Right renal cortex interstitium (tissue), 3 donors: ENCODE results near the gene APLP1. TPM values are rescaled to one million over a fixed set of nuclear protein-coding genes. Genes with fewer than 3 reads are reported as not detected.
"Not testable (repeated sequence)": the region's sequence is repeated elsewhere in the genome, so short reads cannot be mapped to it uniquely, and the experiment has no call there.

Experiments used
- DNase-seq, 3 donors: peaks; one replicate each; pipeline ENCODE4 v3.0.0-alpha.2; 2013; ENCODE audit warnings: low read depth in 3 of 3, low spot score in 2 of 3
- polyA plus RNA-seq, 3 donors: library from polyadenylated mRNA; unstranded; fragments of 120-200 nt; gene quantifications; one replicate each; pipeline ENCODE4 v1.2.1, GENCODE V29; 2013; ENCODE audit not compliant: insufficient read length in 3 of 3

Gene APLP1
- polyA plus RNA-seq, 3 donors: 17.7 to 25.0 (median 23.4) TPM

- no peak for DNase-seq
Measured at GRCh38 chr19:35879770-35880317, 11.5 kb downstream of the APLP1 start.

- no peak for DNase-seq
Measured at GRCh38 chr19:35882114-35882832, 13.9 kb downstream of the APLP1 start.

DNA sequence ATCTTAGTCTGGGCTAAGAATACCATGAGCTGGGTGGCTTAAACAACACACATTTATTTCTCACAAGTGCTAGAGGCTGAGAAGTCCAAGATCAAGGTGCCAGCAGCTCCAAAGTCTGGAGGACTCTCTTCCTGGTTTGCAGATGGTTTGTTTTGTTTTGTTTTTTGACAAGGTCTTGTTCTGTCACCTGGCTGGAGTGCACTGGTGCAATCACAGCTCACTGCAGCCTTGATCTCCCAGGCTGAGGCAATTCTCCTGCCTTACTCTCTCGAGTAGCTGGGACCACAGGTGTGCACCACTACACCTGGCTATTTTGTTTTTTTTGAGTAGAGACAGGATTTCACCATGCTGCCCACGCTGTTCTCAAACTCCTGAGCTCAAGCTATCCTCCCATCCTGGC lies 15.5 kb downstream of the APLP1 start:
- no peak for DNase-seq

DNA sequence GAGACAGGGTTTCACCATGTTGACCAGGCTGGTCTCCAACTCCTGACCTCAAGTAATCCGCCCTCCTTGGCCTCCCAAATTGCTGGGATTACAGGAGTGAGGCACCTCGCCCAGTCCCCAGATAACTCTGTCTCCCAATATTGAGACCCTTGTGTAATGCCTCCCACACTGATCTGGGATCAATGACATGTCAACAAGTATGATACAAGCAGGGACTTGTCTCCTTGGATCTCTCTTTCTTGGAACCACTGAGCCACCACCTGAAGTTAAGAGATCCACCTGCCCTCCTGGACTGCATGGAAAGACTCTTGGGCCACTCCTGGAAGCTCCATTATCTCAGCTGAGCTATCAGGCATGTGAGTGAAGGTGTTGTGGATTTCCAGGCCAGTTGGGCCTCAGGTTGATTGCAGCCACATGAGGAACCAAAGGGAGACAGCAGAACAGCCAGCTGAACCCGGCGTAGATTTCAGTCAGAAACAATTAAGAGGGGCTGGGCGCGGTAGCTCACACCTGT lies 16.9 kb downstream of the APLP1 start:
- DNase-seq: no peak

GRCh38 chr19:35885904-35886303 lies 17.5 kb downstream of the APLP1 start:
- no peak for DNase-seq

DNA sequence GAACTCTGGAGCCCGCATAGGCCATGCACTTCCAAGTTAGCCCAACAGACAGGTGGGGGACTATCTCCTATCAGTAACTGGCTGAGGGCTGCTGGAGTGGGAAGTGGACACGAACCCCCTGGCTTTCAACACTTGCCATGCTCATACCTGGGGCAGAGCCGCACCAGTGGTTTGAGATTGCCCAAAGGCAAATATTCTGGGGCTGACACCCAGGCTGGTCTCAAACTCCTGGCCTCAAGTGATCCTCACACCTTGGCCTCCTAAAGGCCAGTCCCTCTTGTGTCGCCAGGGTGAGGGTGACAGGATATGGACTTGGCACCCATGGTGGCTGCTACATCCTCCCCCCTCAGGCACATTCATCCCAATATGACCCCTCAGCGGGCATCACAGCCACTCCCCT lies 18.8 kb downstream of the APLP1 start:
- no peak for DNase-seq

DNA sequence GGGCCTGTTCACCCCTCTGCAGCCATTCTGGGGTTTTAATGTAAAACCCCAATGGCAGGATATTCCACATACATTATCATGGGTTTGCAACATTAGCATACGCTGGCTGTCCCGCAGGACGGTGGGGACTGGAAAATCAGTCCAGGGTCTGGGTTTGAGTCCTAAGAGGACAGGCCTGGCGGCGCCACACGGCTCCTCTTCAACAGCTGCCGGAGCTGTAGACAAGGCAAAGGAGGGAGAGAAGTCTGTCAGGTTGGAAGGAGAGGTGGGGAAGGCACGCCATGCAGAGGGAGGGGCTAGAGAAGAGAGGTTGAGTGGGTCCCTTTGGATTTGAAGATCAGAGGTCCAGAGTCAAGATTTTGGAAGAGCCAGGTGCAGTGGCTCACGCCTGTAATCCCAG lies 20.0 kb downstream of the APLP1 start:
- DNase-seq: no peak

GRCh38 chr19:35889370-35890112 lies 21.2 kb downstream of the APLP1 start:
- DNase-seq: no peak

- DNase-seq: no peak
Measured at GRCh38 chr19:35890113-35890650, 21.8 kb downstream of the APLP1 start.

DNA sequence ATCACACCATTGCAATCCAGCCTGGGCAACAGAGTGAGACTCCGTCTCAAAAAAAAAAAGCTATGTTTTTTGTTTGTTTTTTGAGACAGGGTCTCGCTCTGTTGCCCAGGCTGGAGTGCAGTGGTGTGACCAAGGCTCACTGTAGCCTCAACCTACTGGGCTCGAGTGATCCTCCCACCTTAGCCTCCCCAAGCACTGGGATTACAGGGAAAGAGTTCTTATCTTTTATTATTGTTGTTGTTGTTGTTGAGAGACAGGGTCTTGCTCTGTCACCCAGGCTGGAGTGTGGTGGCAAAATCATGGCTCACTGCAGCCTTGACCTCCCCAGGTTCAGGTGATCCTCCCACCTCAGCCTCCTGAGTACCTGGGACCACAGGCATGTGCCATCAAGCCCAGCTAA lies 23.4 kb downstream of the APLP1 start:
- DNase-seq: not testable (repeated sequence)

DNA sequence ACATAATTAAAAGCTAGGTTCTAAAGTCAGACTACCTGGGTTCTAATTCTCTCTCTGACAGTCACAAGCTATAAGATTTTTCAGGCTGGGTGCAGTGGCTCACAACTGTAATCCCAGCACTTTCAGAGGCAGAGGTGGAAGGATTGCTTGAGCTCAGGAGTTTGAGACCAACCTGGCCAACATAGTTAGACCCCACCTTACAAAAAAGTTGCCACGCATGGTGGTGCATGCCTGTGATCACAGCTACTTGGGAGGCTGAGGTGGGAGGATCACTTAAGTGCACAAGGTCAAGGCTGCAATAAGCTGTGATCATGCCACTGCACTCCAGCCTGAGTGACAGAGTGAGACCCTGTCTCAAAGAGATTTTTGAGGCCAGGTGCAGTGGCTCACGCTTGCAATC lies 26.0 kb downstream of the APLP1 start:
- DNase-seq: no peak

DNA sequence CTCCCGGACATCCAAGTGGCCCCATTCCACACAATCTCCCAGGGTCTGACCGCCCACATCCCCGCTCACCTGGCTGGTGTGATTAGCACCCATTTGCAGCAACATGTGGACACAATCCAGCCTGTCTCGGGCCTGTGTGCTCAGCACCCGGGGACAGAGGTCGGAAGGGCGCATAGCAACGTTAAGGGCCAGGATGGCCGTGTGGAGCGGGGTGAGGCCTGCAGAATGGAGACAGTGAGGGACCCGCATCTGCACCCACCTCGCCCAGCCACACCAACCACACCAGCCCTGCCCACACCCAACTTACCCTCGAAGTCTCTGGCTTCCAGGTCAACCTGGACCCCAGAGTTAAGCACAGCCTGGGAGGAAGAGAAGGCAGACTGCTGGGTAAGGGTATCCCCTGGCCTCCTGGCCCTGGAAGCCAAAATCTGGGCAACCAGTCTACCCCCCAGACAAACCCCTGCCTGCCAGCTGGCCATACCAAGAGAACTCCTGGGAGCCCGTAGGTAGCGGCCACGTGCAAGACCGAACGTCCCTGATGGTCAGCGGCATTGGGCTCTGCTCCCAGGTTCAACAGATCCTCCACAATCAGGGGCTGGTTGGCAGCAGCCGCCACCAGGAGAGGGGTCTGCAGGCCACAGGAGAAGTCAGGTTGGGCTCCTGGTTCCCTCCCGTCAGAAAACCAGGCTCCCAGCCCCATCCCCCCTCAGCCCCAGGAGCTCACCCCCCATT lies 27.7 kb downstream of the APLP1 start:
- DNase-seq: no peak

DNA sequence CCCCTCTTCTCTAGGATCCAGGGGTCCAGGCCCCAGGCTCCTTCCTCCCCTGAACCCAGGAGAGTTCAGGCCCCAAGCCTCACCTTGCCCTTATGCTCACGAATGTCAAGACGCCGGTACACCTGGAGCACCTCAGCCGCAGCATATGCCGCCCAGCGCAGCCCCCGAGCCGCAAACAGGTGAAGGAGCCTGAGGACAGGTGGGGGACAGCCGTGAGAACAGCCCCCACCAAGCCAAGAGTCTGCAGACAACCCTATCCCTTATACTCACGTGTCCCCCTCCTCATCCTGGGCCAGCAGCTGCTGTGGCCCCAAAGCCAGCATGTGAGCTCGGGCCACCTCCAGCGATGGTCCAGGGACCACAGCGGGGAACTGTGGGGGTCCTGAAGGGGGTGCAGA lies 28.3 kb downstream of the APLP1 start:
- DNase-seq: no peak

DNA sequence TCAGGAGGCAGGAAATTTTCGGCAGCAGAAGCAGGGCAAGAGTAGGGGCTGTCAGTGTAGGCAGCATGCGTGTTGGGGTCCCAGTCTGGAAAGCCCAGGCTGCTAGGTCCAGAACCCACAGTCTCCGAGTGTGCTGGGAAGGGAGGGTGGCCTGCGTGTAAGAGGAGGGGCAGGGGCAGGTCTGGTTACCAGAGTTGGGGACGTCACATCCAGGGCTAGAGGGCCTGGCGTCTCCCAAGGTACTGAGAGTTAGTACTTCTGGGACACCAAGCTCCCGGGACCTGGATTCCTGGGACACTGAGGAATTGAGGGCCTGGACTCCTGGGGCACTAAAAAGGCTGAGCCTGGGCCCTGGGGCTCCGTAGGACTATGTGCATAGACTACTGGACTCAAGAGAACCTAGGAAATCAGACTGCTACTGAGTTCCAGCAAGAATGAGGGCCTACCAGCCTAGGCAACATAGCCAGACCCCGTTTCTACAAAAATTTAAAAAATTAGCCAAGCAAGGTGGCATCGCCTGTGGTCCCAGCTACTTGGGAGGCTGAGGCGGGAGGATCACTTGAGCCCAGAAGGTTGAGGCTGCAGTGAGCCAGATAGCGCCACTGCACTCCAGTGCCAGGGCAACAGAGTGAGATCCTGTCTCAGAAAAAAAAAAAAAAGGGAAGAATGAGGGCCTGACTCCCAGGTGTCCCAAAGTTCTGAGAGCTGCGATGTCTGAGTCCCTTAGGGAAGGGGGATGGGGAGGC lies 29.5 kb downstream of the APLP1 start:
- DNase-seq: no peak

DNA sequence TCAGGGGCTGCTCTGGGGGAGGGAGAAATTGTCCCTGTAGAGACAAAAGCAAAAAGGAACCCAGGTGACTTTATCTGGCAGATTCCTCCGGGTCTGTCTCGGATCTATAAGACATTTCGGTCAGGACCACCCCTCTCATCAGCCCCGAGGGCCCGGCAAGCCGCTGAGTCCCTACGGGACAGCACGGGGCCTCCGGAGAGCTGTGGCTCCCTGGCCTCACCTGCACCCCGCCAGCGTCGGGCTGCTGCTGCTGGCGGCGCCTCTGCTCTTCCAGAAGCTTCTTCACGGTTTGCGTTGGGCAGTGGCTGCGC lies 30.1 kb downstream of the APLP1 start:
- no peak for DNase-seq

DNA sequence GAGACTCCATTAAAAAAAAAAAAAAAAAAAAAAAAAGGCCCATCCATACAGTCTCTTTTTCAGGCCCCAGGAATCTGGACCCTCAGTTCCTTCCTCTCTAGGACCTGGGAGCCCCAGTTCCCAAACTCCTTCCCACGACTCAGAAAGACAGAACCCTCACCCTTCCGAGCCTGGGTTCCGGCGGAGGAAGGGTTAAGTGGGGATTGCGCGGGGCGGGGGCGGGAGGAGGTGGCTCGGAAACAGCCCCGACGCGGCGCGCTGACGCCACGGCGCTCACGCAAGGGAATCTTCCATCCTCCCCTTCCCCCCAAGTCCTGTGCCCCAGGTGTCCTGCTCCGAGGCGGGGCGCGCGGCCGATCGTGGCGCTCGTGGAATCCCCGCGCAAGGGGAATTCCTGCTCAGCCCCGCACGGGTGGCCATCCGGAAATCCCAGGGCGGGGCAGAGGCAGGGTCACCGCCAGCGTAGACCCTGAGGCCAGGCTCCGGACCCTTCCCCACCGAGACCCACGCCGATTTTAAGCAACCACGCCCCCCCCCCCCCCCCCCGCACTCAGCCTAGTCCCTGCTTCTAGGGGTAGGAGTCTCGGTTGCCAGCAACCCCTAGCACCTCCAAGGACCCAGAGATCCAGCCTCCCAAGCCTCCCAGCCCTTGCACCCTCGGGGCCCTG lies 31.3 kb downstream of the APLP1 start:
- DNase-seq: peak in 1 of 3 donors; percentile 65

GRCh38 chr19:35901055-35901644 lies 32.8 kb downstream of the APLP1 start:
- no peak for DNase-seq

GRCh38 chr19:35901854-35902661 lies 33.7 kb downstream of the APLP1 start, which contains the start of gene HCST:
Gene HCST (plus strand): TSS chr19:35902529. CDS start chr19:35902594, 65 bp downstream.
- no peak for DNase-seq
